Liver (tissue), 9 donors: ENCODE data around the gene DMPK. TPM values are rescaled to one million over a fixed set of nuclear protein-coding genes. Genes with fewer than 3 reads are reported as not detected.

Source experiments
- DNase-seq: peaks from one replicate; pipeline ENCODE4 v3.0.0-alpha.2; 2017; ENCODE audit warnings: low spot score
- H3K27ac ChIP-seq, 2 donors: one replicate each; pipeline ENCODE4 v1.7.0; 2013; ENCODE audit warnings: inconsistent platforms in 2 of 2, low read length in 2 of 2, control low read depth in 1 of 2, low read depth in 1 of 2, mild to moderate bottlenecking in 1 of 2
- H3K27me3 ChIP-seq, 4 donors: one replicate each; pipeline versions ENCODE4 v1.6.1 to v1.7.0; 2013; ENCODE audit warnings: low read length in 3 of 4, inconsistent platforms in 1 of 4, mild to moderate bottlenecking in 1 of 4, moderate library complexity in 1 of 4; ENCODE audit not compliant: control insufficient read depth in 4 of 4, insufficient read depth in 4 of 4
- H3K36me3 ChIP-seq, 4 donors: one replicate each; pipeline versions ENCODE4 v1.6.1 to v1.7.0; 2013; ENCODE audit warnings: low read length in 3 of 4, mild to moderate bottlenecking in 3 of 4, low read depth in 1 of 4, moderate library complexity in 1 of 4; ENCODE audit not compliant: control insufficient read depth in 4 of 4, insufficient read depth in 3 of 4
- H3K4me1 ChIP-seq, 4 donors: one replicate each; pipeline versions ENCODE4 v1.6.1 to v1.7.0; 2013; ENCODE audit warnings: low read length in 3 of 4, mild to moderate bottlenecking in 3 of 4, moderate library complexity in 1 of 4; ENCODE audit not compliant: control insufficient read depth in 4 of 4, insufficient read depth in 4 of 4
- H3K4me3 ChIP-seq, 3 donors: one replicate each; pipeline versions ENCODE4 v1.6.1 to v1.7.0; 2013; ENCODE audit warnings: low read length in 3 of 3, control low read depth in 1 of 3, low read depth in 1 of 3, mild to moderate bottlenecking in 1 of 3
- H3K9ac ChIP-seq, 2 donors: one replicate each; pipeline ENCODE4 v1.7.0; 2013; ENCODE audit warnings: low read length in 2 of 2, mild to moderate bottlenecking in 2 of 2, moderate library complexity in 2 of 2, control low read depth in 1 of 2, low read depth in 1 of 2
- H3K9me3 ChIP-seq, 4 donors: one replicate each; pipeline versions ENCODE4 v1.6.1 to v1.7.0; 2013; ENCODE audit warnings: low read length in 3 of 4; ENCODE audit not compliant: control insufficient read depth in 4 of 4
- ATF3 ChIP-seq: IDR thresholded peaks from 2 replicates; pipeline ENCODE4 v1.6.1; 2016; ENCODE audit warnings: antibody characterized with exemption
- CTCF ChIP-seq: fragments of 150-350 bp; IDR thresholded peaks from 2 replicates; pipeline ENCODE4 v1.5.1; 2017; ENCODE audit warnings: improper control_type of control experiment, low read depth, low read length; ENCODE audit not compliant: missing input control
- EGR1 ChIP-seq, 2 donors: IDR thresholded peaks; 2 replicates each; pipeline ENCODE4 v1.6.1; 2016 to 2018; ENCODE audit warnings: antibody characterized with exemption in 2 of 2, low read depth in 2 of 2
- FOXA1 ChIP-seq: IDR thresholded peaks from 2 replicates; pipeline ENCODE4 v1.6.1; 2016; ENCODE audit warnings: antibody characterized with exemption
- GABPA ChIP-seq, 2 donors: IDR thresholded peaks in 1 of 2; conservative IDR thresholded peaks in 1 of 2; 2 replicates each; pipeline ENCODE4 v1.6.1; 2016; ENCODE audit warnings: antibody characterized with exemption in 2 of 2, mild to moderate bottlenecking in 1 of 2, moderate library complexity in 1 of 2
- HNF4A ChIP-seq, 2 donors: conservative IDR thresholded peaks; 2 replicates each; pipeline ENCODE4 v1.6.1; 2016; ENCODE audit warnings: antibody characterized with exemption in 2 of 2, mild to moderate bottlenecking in 2 of 2
- HNF4G ChIP-seq: IDR thresholded peaks from 2 replicates; pipeline ENCODE4 v1.6.1; 2016; ENCODE audit warnings: antibody characterized with exemption
- JUND ChIP-seq, 2 donors: IDR thresholded peaks; 2 replicates each; pipeline ENCODE4 v1.6.1; 2016; ENCODE audit warnings: antibody characterized with exemption in 2 of 2
- NR2F2 ChIP-seq: IDR thresholded peaks from 2 replicates; pipeline ENCODE4 v1.6.1; 2016; ENCODE audit warnings: antibody characterized with exemption
- RAD21 ChIP-seq, 2 donors: IDR thresholded peaks; 2 replicates each; pipeline ENCODE4 v1.6.1; 2016; ENCODE audit warnings: antibody characterized with exemption in 2 of 2, mild to moderate bottlenecking in 2 of 2
- REST ChIP-seq: IDR thresholded peaks from 2 replicates; pipeline ENCODE4 v1.6.1; 2016; ENCODE audit warnings: antibody characterized with exemption, mild to moderate bottlenecking
- RXRA ChIP-seq, 2 donors: IDR thresholded peaks; 2 replicates each; pipeline ENCODE4 v1.6.1; 2017 to 2018; ENCODE audit warnings: antibody characterized with exemption in 2 of 2, mild to moderate bottlenecking in 1 of 2
- SP1 ChIP-seq: IDR thresholded peaks from 2 replicates; pipeline ENCODE4 v1.6.1; 2018; ENCODE audit warnings: antibody characterized with exemption, mild to moderate bottlenecking
- TAF1 ChIP-seq: conservative IDR thresholded peaks from 2 replicates; pipeline ENCODE4 v1.6.1; 2016; ENCODE audit warnings: antibody characterized with exemption, mild to moderate bottlenecking
- YY1 ChIP-seq: IDR thresholded peaks from 2 replicates; pipeline ENCODE4 v1.6.1; 2016; ENCODE audit warnings: antibody characterized with exemption, mild to moderate bottlenecking
- ZBTB33 ChIP-seq: IDR thresholded peaks from 2 replicates; pipeline ENCODE4 v1.6.1; 2016; ENCODE audit warnings: antibody characterized with exemption
- WGBS: extraction: QIAGEN DNeasy Blood & Tissue Kit; methylation state at CpG from one replicate; pipeline ENCODE4 v1.1.7; 2013; 5-methylcytosine and 5-hydroxymethylcytosine counted together
- polyA plus RNA-seq, 2 donors: library from polyadenylated mRNA; stranded (reverse) in 1 of 2; unstranded in 1 of 2; fragments of 200-250 nt in 1 of 2; fragments of >200 nt in 1 of 2; fragmentation: Nextera tagmentation in 1 of 2; extraction: Ambion mirVana in 1 of 2; gene quantifications; one replicate each; pipeline versions ENCODE4 v1.2.1 to v1.2.3, GENCODE V29; 2013 to 2015
- total RNA-seq, 2 donors: library from RNA; depleted of rRNA; stranded (reverse); fragments of >200 nt; gene quantifications; one replicate each; pipeline ENCODE4 v1.2.3, GENCODE V29; 2014
- donor health status: healthy.
- donor health status: healthy.
- donor health status: healthy.
- donor health status: healthy.
- donor health status: healthy.

Gene DMPK
- total and polyA plus RNA-seq, 4 donors = 1.8 to 12.5 (median 6.1) TPM

GRCh38 chr19:45827459-45828093 lies 45.3 kb upstream of the DMPK start:
- Histone ChIP-seq H3K4me1 (no peaks in the 10 kb centered on the region), H3K4me3 (no peak overlapping the region), H3K9ac (no peak overlapping the region), H3K27me3 (no peaks in the 10 kb centered on the region), H3K36me3 (peaks cover 34 to 95% (median 51%) of the 10 kb centered on the region in 4 donors), H3K9me3 (no peaks in the 10 kb centered on the region), H3K27ac (no peak overlapping the region)
- DNase-seq = no peak
- TF ChIP-seq SP1 (no peak), REST (no peak), JUND (IDR thresholded peaks at IDR 0.05) (no peak), RAD21 (IDR thresholded peaks at IDR 0.05) (no peak), RXRA (IDR thresholded peaks at IDR 0.05) (no peak), TAF1 (no peak), HNF4A (conservative IDR thresholded peaks at IDR 0.05) (no peak), NR2F2 (no peak), GABPA (IDR thresholded peaks at IDR 0.05 in 1 of 2, conservative IDR thresholded peaks at IDR 0.05 in 1 of 2) (no peak), CTCF (no peak), HNF4G (no peak), YY1 (no peak)
- WGBS = 97% methylated on average over 16 of the region's 16 CpGs

- Histone ChIP-seq H3K27ac (no peak overlapping the region), H3K4me3 (no peak overlapping the region), H3K27me3 (no peaks in the 10 kb centered on the region), H3K9ac (no peak overlapping the region), H3K36me3 (peaks cover 36 to 92% (median 47%) of the 10 kb centered on the region in 4 donors), H3K4me1 (no peaks in the 10 kb centered on the region), H3K9me3 (no peaks in the 10 kb centered on the region)
- 96% methylated on average over 11 of the region's 11 CpGs for WGBS
- DNase-seq = no peak
- TF ChIP-seq RXRA (IDR thresholded peaks at IDR 0.05) (no peak), CTCF (no peak), RAD21 (IDR thresholded peaks at IDR 0.05) (no peak), NR2F2 (no peak), TAF1 (no peak), JUND (IDR thresholded peaks at IDR 0.05) (no peak), ATF3 (no peak), YY1 (no peak), REST (no peak), SP1 (no peak), GABPA (IDR thresholded peaks at IDR 0.05 in 1 of 2, conservative IDR thresholded peaks at IDR 0.05 in 1 of 2) (no peak), HNF4A (conservative IDR thresholded peaks at IDR 0.05) (no peak), FOXA1 (no peak), ZBTB33 (no peak), HNF4G (no peak), EGR1 (IDR thresholded peaks at IDR 0.05; ENCODE audit: low read depth in 2 of 2) (no peak)
These were observed 44.6 kb upstream of the DMPK start for GRCh38 chr19:45826934-45827333.
